Heart left ventricle (tissue), 13 donors: Measurements from ENCODE around the gene LPAR5.

Experiments used
- POLR2A ChIP-seq, 2 donors: fragments of 450-650 bp; IDR thresholded peaks; one replicate each; pipeline ENCODE4 v1.6.1; 2017; ENCODE audit warnings: antibody characterized with exemption in 2 of 2, mild to moderate bottlenecking in 2 of 2, moderate library complexity in 2 of 2
- TF ChIP-seq, protein P1 (sequence below), 12 donors: fragments of 200-600 bp; sonication (generic) in 4 of 12; IDR thresholded peaks; one replicate each; pipeline versions ENCODE4 v1.5.0 to v1.8.0; 2018 to 2022; ENCODE audit warnings: antibody characterized with exemption in 12 of 12, mild to moderate bottlenecking in 5 of 12
- donor health status: ischemic (EF 13 %, LVEDD 7.1; RV severe dilation, severe dysfunction).
- donor health status: DM: no; HTN: yes; CAD: no.
- donor health status: DM: no; HTN: no; CAD: no.
- donor health status: ischemic (EF 25% LVEDD 6.9; RV normal size, moderate dysfunction).
- donor health status: ischemic (EF 25% LVEDD 5.7; RV mildly dilated, moderate dysfunction).
- donor health status: ischemic (EF 35%, LVEDD 5.7; RV mildly dilated, moderate dysfunction).
- donor health status: nonischemic (EF 11% LVEDD 7.7; RV severe dilation, severe dysfunction).
- donor health status: DM: yes; HTN: yes; CAD: no.
- donor health status: PGD.
- donor health status: ischemic (EF 29% LVEDD 5.4; RV normal size, mild dysfunction).
- donor health status: nonischemic (EF 23%, LVEDD 6.1; RV moderate dilation, normal function).

- TF ChIP-seq, protein P1, sequence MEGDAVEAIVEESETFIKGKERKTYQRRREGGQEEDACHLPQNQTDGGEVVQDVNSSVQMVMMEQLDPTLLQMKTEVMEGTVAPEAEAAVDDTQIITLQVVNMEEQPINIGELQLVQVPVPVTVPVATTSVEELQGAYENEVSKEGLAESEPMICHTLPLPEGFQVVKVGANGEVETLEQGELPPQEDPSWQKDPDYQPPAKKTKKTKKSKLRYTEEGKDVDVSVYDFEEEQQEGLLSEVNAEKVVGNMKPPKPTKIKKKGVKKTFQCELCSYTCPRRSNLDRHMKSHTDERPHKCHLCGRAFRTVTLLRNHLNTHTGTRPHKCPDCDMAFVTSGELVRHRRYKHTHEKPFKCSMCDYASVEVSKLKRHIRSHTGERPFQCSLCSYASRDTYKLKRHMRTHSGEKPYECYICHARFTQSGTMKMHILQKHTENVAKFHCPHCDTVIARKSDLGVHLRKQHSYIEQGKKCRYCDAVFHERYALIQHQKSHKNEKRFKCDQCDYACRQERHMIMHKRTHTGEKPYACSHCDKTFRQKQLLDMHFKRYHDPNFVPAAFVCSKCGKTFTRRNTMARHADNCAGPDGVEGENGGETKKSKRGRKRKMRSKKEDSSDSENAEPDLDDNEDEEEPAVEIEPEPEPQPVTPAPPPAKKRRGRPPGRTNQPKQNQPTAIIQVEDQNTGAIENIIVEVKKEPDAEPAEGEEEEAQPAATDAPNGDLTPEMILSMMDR (IDR thresholded peaks at IDR 0.05): no peak
- TF ChIP-seq POLR2A (IDR thresholded peaks at IDR 0.05): no peak
These were observed at the start of gene LPAR5 for GRCh38 chr12:6635856-6636531.
